IMR-90 (cell line): ENCODE data around the gene TREM1. TPM values are rescaled to one million over a fixed set of nuclear protein-coding genes. Genes with fewer than 3 reads are reported as not detected.

Experiments
- ATAC-seq: fragments of 200-7000 bp; cut with Tn5 transposase; 2 replicates; pipeline ENCODE4 v1.9.1; 2020; ENCODE audit warnings: low read depth, mild to moderate bottlenecking, moderate library complexity
- Bru-seq: library from RNA; stranded (reverse); fragments of 400-500 nt; gene quantifications from one replicate; lab custom pipeline; 2021; lab: Mats Ljungman, UMichigan
- BruChase-seq, 2 experiments: library from RNA; stranded (reverse); fragments of 400-500 nt; gene quantifications; one replicate each; lab custom pipeline; 2021; lab: Mats Ljungman, UMichigan
- BruUV-seq: library from RNA; stranded (reverse); fragments of 400-500 nt; replicated peaks from 2 replicates; lab custom pipeline; 2021; lab: Mats Ljungman, UMichigan
- CTCF ChIA-PET: fragments of 300-600 bp; formaldehyde crosslinking; extraction: SDS; loops from one replicate; lab custom pipeline; 2021; ENCODE audit warnings: antibody characterized with exemption; lab: Yijun Ruan, JAX
- POLR2A ChIA-PET: fragments of 300-600 bp; sonication (Branson Sonifier 250); formaldehyde crosslinking; loops from one replicate; lab custom pipeline; 2022; ENCODE audit warnings: antibody characterized with exemption; ENCODE audit not compliant: unreplicated experiment; lab: Charles Lee
- DNase-seq: peaks from one replicate; pipeline ENCODE4 v3.0.0; 2013
- H2AFZ ChIP-seq: replicated peaks from 2 replicates; pipeline ENCODE3; 2013; ENCODE audit warnings: low read length, mild to moderate bottlenecking; ENCODE audit not compliant: poor library complexity
- H2AK5ac ChIP-seq: 2 replicates; pipeline ENCODE4 v1.6.1; 2013; ENCODE audit warnings: low read depth, low read length, inconsistent platforms
- H2AK9ac ChIP-seq: replicated peaks from 2 replicates; pipeline ENCODE3; 2013; ENCODE audit warnings: mild to moderate bottlenecking, low read depth, low read length, moderate library complexity; ENCODE audit not compliant: poor library complexity
- H2BK120ac ChIP-seq: 2 replicates; pipeline ENCODE4 v1.6.1; 2013; ENCODE audit warnings: low read depth, low read length, inconsistent platforms
- H2BK15ac ChIP-seq: 3 replicates; pipeline ENCODE4 v1.6.1; 2013; ENCODE audit warnings: low read depth, low read length, inconsistent platforms
- H2BK20ac ChIP-seq: 2 replicates; pipeline ENCODE4 v1.6.1; 2013; ENCODE audit warnings: low read depth, mild to moderate bottlenecking, inconsistent platforms, low read length, moderate library complexity
- H2BK5ac ChIP-seq: 2 replicates; pipeline ENCODE4 v1.6.1; 2013; ENCODE audit warnings: mild to moderate bottlenecking, low read depth, low read length, inconsistent platforms; ENCODE audit not compliant: poor library complexity, severe bottlenecking
- H3K14ac ChIP-seq: replicated peaks from 2 replicates; pipeline ENCODE4 v1.6.1; 2013; ENCODE audit warnings: low read depth, low read length, inconsistent platforms
- H3K18ac ChIP-seq: 2 replicates; pipeline ENCODE4 v1.6.1; 2013; ENCODE audit warnings: low read depth, low read length, control low read depth
- H3K23ac ChIP-seq: 2 replicates; pipeline ENCODE4 v1.6.1; 2013; ENCODE audit warnings: low read depth, low read length, inconsistent platforms
- H3K27ac ChIP-seq: 2 replicates; pipeline ENCODE4 v1.5.1; 2013; ENCODE audit warnings: mild to moderate bottlenecking, control low read depth, low read length; ENCODE audit not compliant: insufficient read depth
- H3K27me3 ChIP-seq: 2 replicates; pipeline ENCODE4 v1.6.1; 2013; ENCODE audit warnings: low read length; ENCODE audit not compliant: control insufficient read depth, insufficient read depth
- H3K36me3 ChIP-seq: 2 replicates; pipeline ENCODE4 v1.6.1; 2013; ENCODE audit warnings: low read length, mixed read lengths; ENCODE audit not compliant: control insufficient read depth, insufficient read depth
- H3K4ac ChIP-seq: 2 replicates; pipeline ENCODE4 v1.6.1; 2013; ENCODE audit warnings: low read depth, low read length, inconsistent platforms
- H3K4me1 ChIP-seq: 2 replicates; pipeline ENCODE4 v1.6.1; 2013; ENCODE audit warnings: low read length, mixed read lengths; ENCODE audit not compliant: control insufficient read depth, insufficient read depth
- H3K4me2 ChIP-seq: 2 replicates; pipeline ENCODE4 v1.6.1; 2013; ENCODE audit warnings: low read depth, mild to moderate bottlenecking, control low read depth, low read length, moderate library complexity
- H3K4me3 ChIP-seq: 2 replicates; pipeline ENCODE4 v1.5.1; 2013; ENCODE audit warnings: low read depth, mild to moderate bottlenecking, control low read depth, low read length, moderate library complexity; ENCODE audit not compliant: insufficient read depth
- H3K56ac ChIP-seq: 2 replicates; pipeline ENCODE4 v1.6.1; 2013; ENCODE audit warnings: low read length, inconsistent platforms; ENCODE audit not compliant: insufficient read depth; ENCODE audit errors: extremely low read depth
- H3K79me1 ChIP-seq, 2 experiments: 2 replicates each; pipeline ENCODE4 v1.6.1; 2013; ENCODE audit warnings: low read length in 2 of 2, inconsistent platforms in 1 of 2, low read depth in 1 of 2
- H3K9ac ChIP-seq: 2 replicates; pipeline ENCODE4 v1.6.1; 2013; ENCODE audit warnings: low read depth, low read length, control low read depth
- H3K9me1 ChIP-seq: 2 replicates; pipeline ENCODE4 v1.6.1; 2013; ENCODE audit warnings: low read length, inconsistent platforms; ENCODE audit not compliant: insufficient read depth
- H3K9me3 ChIP-seq: 2 replicates; pipeline ENCODE4 v1.6.1; 2013; ENCODE audit warnings: low read length; ENCODE audit not compliant: control insufficient read depth, insufficient read depth
- H4K20me1 ChIP-seq: 2 replicates; pipeline ENCODE4 v1.6.1; 2013; ENCODE audit warnings: low read length, inconsistent platforms; ENCODE audit not compliant: insufficient read depth
- H4K5ac ChIP-seq: 2 replicates; pipeline ENCODE4 v1.6.1; 2013; ENCODE audit warnings: mild to moderate bottlenecking, low read depth, low read length, control low read depth
- H4K8ac ChIP-seq, 2 experiments: 2 replicates each; pipeline ENCODE4 v1.6.1; 2013; ENCODE audit warnings: low read depth in 2 of 2, low read length in 2 of 2, control low read depth in 1 of 2, inconsistent platforms in 1 of 2
- H4K91ac ChIP-seq: 2 replicates; pipeline ENCODE4 v1.6.1; 2013; ENCODE audit warnings: low read depth, low read length, inconsistent platforms; ENCODE audit not compliant: insufficient read depth
- CEBPB ChIP-seq: IDR thresholded peaks from 2 replicates; pipeline ENCODE4 v1.6.1; 2012; ENCODE audit warnings: low read depth, low read length, improper control_type of control experiment
- POLR2A ChIP-seq: IDR thresholded peaks from 2 replicates; pipeline ENCODE4 v1.6.1; 2012; ENCODE audit warnings: mild to moderate bottlenecking, low read depth, low read length
- RAD21 ChIP-seq: IDR thresholded peaks from 2 replicates; pipeline ENCODE4 v1.6.1; 2012; ENCODE audit warnings: low read length, improper control_type of control experiment
- RFX5 ChIP-seq: IDR thresholded peaks from 2 replicates; pipeline ENCODE4 v1.8.0; 2012; ENCODE audit warnings: low read depth, mild to moderate bottlenecking, low read length, moderate library complexity
- WGBS, 2 experiments: methylation state at CpG; one replicate each; pipeline versions ENCODE4 v1.1.5 to v1.1.7; 2013; ENCODE audit warnings: missing lambda C conversion rate in 2 of 2; ENCODE audit not compliant: insufficient read length in 1 of 2; ENCODE audit errors: extremely low coverage in 2 of 2; 5-methylcytosine and 5-hydroxymethylcytosine counted together
- dilution Hi-C: fragments of 300-500 bp; cut with HindIII; formaldehyde crosslinking; loops from one replicate; pipeline ENCODE4 v1.14.3; 2018; ENCODE audit warnings: low sequenced_read_pairs; ENCODE audit not compliant: unreplicated experiment
- in situ Hi-C: fragments of 300-500 bp; cut with MboI; formaldehyde crosslinking; loops from 3 replicates; pipeline ENCODE4 v1.14.3; 2019; ENCODE audit warnings: low sequenced_read_pairs, inconsistent platforms, mixed read lengths
- intact Hi-C: fragments of 100-400 bp; cut with micrococcal nuclease; formaldehyde crosslinking; loops from 2 replicates; pipeline ENCODE4 v1.10.0; 2022
- long read RNA-seq: library from polyadenylated mRNA; unstranded; transcript quantifications from one replicate; pipeline ENCODE4 v2.0.0, GENCODE V29; 2021; ENCODE audit not compliant: unreplicated experiment
- polyA plus RNA-seq, 3 experiments: library from polyadenylated mRNA; depleted of rRNA; stranded (reverse); fragments of >200 nt; gene quantifications; 2 replicates each; pipeline ENCODE4 v1.2.3, GENCODE V29; 2012; ENCODE audit warnings: low replicate concordance in 1 of 3
- total RNA-seq: library from RNA; depleted of rRNA; stranded (reverse); fragments of >200 nt; gene quantifications from 2 replicates; pipeline ENCODE4 v1.2.3, GENCODE V29; 2012; rRNA removed

TREM1 gene
- total RNA-seq (not detected in 2 replicates), polyA plus RNA-seq (2012; rRNA removed) (not detected in 2 replicates), Bru-seq, nascent RNA (percentile 8 among the genes with signal in this experiment), BruChase-seq, experiment 1, labeled RNA remaining after a 6-hour chase (not detected), BruChase-seq, experiment 2, labeled RNA remaining after a 2-hour chase (not detected)
- polyA plus RNA-seq (2012; cell fraction: cytosol; rRNA removed) = not detected in 2 replicates
- polyA plus RNA-seq (2012; cell fraction: nucleus; rRNA removed; ENCODE audit: low replicate concordance) = 0.10 TPM in 1 of 2 replicates, not detected in the other
- long read RNA-seq = 0 reads

DNA sequence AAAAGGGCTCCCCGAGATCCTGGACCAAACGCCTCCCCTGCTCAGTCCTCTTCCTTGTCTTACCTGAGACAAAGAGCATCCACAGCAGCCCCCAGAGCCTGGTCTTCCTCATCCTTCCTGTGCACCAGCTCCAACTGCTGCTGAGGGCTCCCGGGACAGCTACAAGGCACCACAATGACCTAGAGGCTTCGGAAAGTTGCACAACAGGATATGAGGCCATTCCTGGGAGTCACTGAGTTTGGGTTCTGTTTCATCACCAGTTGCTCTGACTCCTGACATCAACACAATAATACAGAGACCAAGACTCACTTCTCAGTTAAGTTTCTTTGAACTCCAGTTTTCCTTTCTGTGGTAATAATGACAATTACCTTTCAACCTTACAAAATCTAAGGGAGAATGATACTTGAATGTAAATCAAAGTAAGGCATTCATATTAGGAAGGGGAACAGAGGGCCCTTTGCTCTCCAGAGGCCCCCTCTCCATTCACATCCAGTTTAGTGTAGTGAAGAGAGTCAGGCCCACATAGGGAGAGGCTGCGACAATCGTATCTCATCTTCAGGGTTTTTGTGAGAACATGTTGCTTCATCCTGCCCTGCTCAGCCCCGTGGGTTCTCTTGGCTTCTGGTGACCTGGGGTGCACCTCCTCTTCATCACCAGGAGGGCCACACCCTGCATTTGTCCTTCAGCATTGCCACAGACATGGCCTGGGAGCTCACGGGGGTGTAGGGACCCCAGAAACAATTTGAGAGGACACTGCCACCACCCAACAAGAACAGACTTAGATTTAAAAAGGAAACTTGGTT, at the start of gene TREM1:
Gene TREM1, minus strand, starts transcription at position 139 of the 803 bp plus-strand sequence. Its CDS starts 27 bp downstream, at position 112.
- no peak within 1 kb of the TSS for H3K9ac ChIP-seq
- H3K36me3 ChIP-seq = no peaks in the 10 kb centered on the region
- peak; percentile 51 for DNase-seq
- CTCF ChIA-PET = no interaction called here
- no peaks in the 10 kb centered on the region for H3K9me3 ChIP-seq
- H4K5ac ChIP-seq = no peak within 1 kb of the TSS
- intact Hi-C loops = no loop called here
- no peak within 1 kb of the TSS for H4K8ac ChIP-seq
- H4K91ac ChIP-seq = no peak within 1 kb of the TSS; the same call in 1 of the 2 replicates
- H2BK15ac ChIP-seq = no peak within 1 kb of the TSS
- no peak within 1 kb of the TSS for H3K14ac ChIP-seq
- no CpG with 5 or more reads among the region's 8 CpGs for WGBS, 2 experiments
- BruUV-seq = no TSS peak
- H3K27ac ChIP-seq = no peak within 1 kb of the TSS
- H2AK9ac ChIP-seq = no peak within 1 kb of the TSS
- in situ Hi-C loops = no loop called here
- no peak for ATAC-seq
- no peak within 1 kb of the TSS for H3K4ac ChIP-seq
- H3K79me1 ChIP-seq = no peaks in the 10 kb centered on the region
- no peaks in the 10 kb centered on the region for H3K9me1 ChIP-seq
- dilution Hi-C loops = no loop called here
- no peak within 1 kb of the TSS for H3K23ac ChIP-seq
- no peak within 1 kb of the TSS for H3K4me3 ChIP-seq
- peaks cover 5% of the 10 kb centered on the region for H3K27me3 ChIP-seq
- no peaks in the 10 kb centered on the region for H4K20me1 ChIP-seq
- H2AFZ ChIP-seq = peak within 1 kb of the TSS; percentile 5
- H3K4me2 ChIP-seq = no peak within 1 kb of the TSS
- no peaks in the 10 kb centered on the region for H3K4me1 ChIP-seq
- POLR2A ChIA-PET = no interaction called here
- no peak within 1 kb of the TSS for H2BK5ac ChIP-seq
- no peak within 1 kb of the TSS for H3K56ac ChIP-seq
- H3K18ac ChIP-seq = peak within 1 kb of the TSS; percentile 21; the same call in 1 of the 2 replicates
- no peak within 1 kb of the TSS for H2AK5ac ChIP-seq
- H2BK120ac ChIP-seq = no peak within 1 kb of the TSS
- H2BK20ac ChIP-seq = no peak within 1 kb of the TSS
- TF ChIP-seq CEBPB (peak; percentile 90), RAD21 (no peak), POLR2A (no peak), RFX5 (no peak)
